Choroid plexus epithelial cell (primary cell): ENCODE measurements around the gene FLAD1.

Experiments
- DNase-seq: peaks from one replicate; pipeline ENCODE4 v3.0.0-alpha.2; 2010; ENCODE audit warnings: low read depth
- H3K4me3 ChIP-seq: 2 replicates; pipeline ENCODE4 v1.5.1; 2011; ENCODE audit warnings: low read depth, mild to moderate bottlenecking, control low read depth, low read length, moderate library complexity
- TF ChIP-seq, protein P1 (sequence below): conservative IDR thresholded peaks from 2 replicates; pipeline ENCODE4 v1.5.1; 2011; ENCODE audit warnings: low read depth, mild to moderate bottlenecking, control low read depth, inconsistent platforms, low read length, moderate library complexity

Gene FLAD1

DNA sequence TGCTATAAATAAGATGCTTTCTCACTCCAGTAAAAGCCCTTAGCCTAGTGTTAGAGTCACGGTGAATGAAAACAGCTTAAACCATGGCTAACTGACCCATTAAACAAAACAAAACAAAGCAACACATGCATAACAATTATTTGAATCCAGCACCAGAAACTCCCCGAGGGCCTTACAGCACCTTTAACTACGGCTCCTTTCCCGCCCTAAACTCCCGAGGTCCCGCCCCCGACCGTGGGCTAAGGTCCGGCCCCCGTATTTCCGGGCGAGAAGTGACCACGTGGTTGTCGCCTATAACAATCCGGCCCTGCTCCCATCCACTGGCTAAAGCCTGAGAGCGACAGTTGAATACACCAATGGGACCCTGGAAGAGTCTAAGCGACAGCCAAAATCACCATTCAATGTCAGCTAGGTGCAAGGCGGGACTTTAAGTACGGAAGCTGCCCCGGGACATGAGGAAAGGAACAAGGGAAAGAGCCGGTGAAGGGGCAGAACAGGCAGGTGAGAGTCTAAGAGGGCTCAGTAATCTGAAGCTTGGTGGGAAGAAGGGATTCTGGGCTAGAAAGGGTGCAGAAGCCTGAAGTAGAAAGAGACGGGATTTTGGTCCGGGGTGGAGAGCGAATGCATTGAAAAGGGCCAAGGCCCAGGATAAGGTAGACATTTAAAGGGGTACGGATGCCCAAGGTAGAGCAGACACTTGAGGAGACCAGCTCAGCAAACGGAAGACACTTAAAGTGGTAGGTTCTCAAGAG lies at the start of gene FLAD1:
Gene FLAD1, plus strand, starts transcription at position 448 of the 752 bp plus-strand sequence. CDS start 351 bp downstream, outside the sequence.
- TF ChIP-seq, protein P1, sequence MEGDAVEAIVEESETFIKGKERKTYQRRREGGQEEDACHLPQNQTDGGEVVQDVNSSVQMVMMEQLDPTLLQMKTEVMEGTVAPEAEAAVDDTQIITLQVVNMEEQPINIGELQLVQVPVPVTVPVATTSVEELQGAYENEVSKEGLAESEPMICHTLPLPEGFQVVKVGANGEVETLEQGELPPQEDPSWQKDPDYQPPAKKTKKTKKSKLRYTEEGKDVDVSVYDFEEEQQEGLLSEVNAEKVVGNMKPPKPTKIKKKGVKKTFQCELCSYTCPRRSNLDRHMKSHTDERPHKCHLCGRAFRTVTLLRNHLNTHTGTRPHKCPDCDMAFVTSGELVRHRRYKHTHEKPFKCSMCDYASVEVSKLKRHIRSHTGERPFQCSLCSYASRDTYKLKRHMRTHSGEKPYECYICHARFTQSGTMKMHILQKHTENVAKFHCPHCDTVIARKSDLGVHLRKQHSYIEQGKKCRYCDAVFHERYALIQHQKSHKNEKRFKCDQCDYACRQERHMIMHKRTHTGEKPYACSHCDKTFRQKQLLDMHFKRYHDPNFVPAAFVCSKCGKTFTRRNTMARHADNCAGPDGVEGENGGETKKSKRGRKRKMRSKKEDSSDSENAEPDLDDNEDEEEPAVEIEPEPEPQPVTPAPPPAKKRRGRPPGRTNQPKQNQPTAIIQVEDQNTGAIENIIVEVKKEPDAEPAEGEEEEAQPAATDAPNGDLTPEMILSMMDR = no peak

DNA sequence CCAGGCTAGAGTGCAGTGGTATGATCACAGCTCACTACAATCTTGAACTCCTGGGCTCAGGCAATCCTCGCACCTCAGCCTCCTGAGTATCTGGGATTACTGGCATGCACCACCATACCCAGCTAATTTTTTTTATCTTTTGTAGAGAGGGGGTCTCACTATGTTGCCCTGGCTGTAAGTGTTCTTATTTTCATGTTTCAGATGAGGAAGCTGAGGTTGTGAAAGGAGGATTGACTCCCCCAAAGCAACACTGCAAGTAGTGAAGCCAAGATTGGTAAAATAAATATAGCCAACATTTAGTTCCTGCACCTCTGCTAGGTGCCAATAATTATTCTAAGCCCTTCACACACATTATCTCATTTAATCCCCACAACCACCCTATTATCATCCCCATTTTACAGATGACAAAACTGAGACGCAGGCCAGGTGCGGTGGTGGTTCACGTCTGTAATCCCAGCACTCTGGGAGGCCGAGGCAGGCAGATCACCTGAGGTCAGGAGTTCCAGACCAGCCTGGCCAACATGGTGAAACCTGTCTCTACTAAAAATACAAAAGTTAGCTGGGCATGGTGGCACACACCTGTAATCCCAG lies 48.7 kb upstream of the FLAD1 start:
- TF ChIP-seq, protein P1 = no peak
- DNase-seq = no peak
- H3K4me3 ChIP-seq = no peak overlapping the region

More for the DNA sequence above, at the start of gene FLAD1:
- peak within 1 kb of the TSS; percentile 88 for H3K4me3 ChIP-seq
- DNase-seq = peak; percentile 100

DNA sequence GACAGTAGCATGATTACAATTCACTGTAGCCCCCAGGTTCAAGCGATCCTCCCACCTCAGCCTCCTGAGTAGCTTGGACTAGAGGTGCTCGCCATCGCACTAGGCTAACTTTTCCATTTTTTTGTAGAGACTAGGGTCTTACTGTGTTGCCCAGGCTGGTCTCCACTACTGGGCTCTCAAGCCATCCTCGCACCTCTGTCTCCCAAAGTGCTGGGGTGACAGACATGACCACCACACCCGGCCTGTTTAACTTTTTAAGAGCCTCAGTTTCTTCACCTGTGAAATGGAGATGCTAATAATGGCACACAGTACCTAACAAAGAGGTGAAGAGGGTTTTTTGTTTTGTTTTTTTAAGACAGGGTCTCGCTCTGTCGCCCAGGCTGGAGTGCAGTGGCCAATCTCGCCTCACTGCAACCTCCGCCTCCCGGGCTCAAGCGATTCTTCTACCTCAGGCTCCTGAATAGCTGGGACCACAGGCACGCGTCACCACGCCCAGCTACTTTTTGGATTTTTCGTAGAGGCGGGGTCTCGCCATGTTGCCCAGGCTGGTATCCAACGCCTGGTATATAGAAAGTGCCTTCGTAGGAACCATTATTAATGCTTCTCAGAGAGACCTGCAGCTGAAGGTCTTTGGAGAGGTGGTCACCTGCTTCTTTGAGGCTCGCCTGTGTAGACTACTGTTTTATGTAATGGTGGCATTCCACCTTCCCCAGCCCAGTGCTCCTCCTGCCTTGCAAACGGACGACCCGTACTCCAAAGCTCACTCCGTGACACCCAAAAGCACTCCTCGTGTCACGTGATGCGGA lies 47.2 kb upstream of the FLAD1 start:
- TF ChIP-seq, protein P1 = no peak
- DNase-seq = no peak
- peak overlapping the region; percentile 83 for H3K4me3 ChIP-seq

DNA sequence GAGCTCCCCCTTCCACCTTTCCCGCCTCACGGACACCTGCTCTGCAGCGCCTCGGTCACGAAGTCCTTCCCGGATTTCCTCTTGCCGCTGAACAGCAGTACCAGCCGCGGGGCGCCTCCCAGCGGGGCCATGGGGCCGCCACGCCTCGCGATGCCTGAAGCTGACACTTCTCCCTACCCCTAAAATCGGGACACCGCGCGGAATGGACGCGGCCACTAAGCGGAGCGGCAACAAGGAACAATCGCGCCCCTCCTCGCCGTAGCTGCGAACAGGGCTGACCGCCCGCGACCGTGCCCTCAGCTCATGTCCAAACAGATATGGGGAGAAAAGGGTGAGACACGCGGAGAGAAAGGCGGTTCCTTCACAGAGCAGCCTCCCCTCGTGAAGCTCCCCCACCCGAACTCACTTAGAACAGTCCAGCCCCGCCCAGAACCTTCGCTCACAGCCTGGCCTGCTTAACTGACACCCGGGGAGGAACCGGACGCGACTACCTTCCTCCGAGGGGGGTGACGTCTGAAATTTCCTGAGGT lies 46.5 kb upstream of the FLAD1 start, which contains the start of gene PMVK:
Gene PMVK, minus strand, starts transcription at position 165 of the 530 bp plus-strand sequence. Its CDS starts 34 bp downstream, at position 131.
- TF ChIP-seq, protein P1 = peak; percentile 39
- peak within 1 kb of the TSS; percentile 83 for H3K4me3 ChIP-seq
- peak; percentile 98 for DNase-seq

DNA sequence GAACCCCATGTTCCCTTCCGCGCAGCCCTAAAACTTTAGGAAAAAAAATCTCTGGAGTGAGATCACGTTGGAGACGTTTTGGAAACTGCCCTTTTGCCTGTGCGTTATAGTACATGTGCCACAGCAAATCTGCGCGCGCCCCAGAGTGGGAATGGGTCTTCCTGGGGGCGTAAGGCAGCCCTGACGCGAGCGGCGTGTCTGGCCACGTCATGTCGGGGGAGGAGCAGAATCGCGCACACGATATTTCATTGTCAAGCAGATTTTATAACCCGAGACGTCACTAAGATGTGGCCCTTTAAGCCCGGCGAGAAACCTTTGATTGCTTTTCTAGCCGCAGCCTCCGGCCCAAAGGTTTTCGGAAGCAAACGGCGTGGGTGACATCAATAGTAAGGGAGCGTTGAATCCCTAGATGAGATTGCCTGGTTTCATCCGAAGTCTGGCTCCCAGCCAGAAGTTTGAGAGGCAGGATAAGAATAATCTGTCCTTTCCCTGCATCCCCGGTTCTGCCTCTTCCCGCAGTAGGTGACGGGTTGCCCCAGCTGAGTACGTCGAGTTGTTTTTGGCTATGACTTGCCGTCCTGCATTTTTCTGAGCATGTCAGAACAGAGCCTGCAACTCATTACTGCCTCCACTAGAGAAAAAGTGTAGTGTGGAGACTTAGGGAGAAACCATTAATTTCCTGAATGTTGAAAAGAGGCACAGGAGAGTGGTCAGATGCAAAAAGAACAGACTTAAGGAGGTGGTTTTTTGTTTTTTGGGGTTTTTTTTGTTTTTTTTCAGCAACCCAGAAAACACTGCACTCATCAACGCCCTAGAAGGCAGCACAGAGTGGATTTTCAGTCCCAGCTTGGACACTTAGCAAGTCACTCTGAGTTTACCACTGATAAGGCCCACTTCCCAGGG lies 45.8 kb upstream of the FLAD1 start:
- TF ChIP-seq, protein P1 = peak; percentile 44
- H3K4me3 ChIP-seq = peak overlapping the region; percentile 83
- peak; percentile 98 for DNase-seq

DNA sequence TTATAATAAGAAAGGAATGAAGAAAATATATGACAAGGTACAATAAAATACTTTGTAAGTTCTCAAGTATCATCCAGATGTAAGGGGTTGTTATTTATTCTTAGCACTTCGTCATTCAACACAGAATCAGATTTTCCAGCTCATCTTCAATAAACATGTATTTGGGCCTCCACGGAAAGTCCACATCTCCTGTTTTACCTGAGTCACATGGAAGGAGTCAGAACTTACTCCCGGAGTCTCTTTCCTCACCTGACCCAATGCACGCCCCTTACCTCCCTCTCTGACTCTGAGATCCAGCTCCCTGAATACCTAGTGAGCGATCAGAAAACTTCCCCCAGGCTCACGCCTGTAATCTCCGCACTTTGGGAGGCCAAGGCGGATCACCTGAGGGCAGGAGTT lies 45.2 kb upstream of the FLAD1 start:
- TF ChIP-seq, protein P1 = no peak
- no peak for DNase-seq
- H3K4me3 ChIP-seq = no peak overlapping the region
